ENCODE data around the gene AK1. TPM values are rescaled to one million over a fixed set of nuclear protein-coding genes. Genes with fewer than 3 reads are reported as not detected.

AK1 gene
- total RNA-seq = 50.2 and 56.2 TPM in 2 replicates

GRCh38 chr9:127877566-127877998, at the start of gene AK1:
TSS of gene AK1 (minus strand) at chr9:127877675. CDS start at chr9:127874617, 3,058 bp downstream.
- no peak for DNase-seq (ENCODE audit: low read depth, low spot score)

DNA sequence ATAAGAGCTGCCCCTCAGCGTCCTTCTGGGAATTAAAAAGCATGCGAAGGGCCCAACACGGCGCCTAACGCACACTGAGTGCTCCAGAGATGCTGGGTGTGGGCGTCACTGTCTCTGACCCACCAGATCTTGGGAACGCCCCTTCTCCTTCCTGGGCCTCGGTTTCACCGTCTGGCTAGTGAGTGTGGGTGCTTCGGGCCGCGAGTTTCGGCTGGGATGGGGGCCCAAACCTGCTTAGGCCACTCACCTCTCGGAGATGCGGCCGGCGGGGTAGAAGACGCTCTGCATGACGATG, 49.4 kb upstream of the AK1 start:
- DNase-seq (ENCODE audit: low read depth, low spot score) = no peak

DNA sequence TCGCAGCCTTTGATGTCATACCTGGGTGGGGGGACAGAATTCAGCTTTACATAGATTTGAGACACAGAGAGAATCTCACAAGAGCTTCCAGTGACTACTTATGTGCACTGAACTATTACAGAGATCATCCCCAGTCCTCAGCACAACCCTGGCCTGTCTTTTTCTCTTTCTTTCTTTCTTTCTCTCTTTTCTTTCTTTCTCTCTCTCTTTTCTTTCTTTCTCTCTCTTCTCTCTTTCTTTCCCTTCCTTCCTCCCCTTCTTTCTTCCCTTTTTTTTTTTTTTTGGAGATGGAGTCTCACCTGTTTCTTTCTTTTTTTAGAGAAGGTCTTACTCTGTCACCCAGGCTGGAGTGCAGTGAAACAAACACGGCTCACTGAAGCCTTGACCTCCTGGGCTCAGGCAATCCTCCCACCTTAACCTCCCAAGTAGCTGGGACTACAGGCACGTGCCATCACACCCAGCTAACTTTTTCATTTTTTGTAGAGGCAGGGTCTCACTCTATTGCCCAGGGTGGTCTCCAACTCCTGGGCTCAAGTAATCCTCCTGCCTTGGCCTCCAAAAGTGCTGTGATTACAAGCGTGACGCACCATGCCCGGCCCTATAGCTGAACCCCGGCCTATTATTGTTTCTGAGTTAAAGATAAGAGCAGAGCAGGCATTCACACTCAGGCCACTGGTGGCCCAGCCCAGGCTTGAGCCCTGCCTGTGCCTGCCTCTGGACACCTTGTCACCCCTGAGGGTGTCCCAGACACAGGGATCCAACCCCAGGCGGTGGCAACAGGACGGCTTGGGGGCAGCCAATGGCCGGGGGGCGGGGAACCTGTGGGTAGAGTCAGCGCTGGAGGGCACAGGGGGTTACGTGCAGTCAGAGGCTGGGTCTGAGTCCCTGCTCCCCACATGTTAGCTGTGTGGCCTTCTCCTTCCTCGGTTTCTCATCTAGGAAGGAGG, 48.8 kb upstream of the AK1 start:
- no peak for DNase-seq (ENCODE audit: low read depth, low spot score)

- no peak for DNase-seq (ENCODE audit: low read depth, low spot score)
Measured at GRCh38 chr9:127924736-127925444, 47.4 kb upstream of the AK1 start.

GRCh38 chr9:127923771-127924170, 46.3 kb upstream of the AK1 start:
- no peak for DNase-seq (ENCODE audit: low read depth, low spot score)

DNA sequence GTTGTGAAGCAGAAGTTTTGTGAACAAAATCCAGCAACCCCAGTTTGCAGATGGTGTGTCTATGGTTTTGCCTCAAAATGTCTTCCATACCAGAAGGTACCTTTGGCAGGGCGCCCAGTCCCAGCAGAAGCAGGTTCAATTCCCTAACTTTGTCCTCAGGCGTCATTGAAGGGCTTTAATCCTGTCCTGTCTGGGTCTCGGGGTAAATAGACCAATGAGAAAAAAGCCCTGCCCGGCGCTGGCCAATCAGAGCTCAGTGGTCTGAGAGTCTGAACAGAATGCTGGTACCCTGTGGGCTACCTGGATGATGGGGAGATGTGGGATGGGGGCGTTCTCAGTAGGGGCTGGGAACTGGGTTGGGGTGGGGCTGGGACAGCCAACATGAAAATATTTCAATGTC, 45.6 kb upstream of the AK1 start:
- DNase-seq (ENCODE audit: low read depth, low spot score) = no peak

DNA sequence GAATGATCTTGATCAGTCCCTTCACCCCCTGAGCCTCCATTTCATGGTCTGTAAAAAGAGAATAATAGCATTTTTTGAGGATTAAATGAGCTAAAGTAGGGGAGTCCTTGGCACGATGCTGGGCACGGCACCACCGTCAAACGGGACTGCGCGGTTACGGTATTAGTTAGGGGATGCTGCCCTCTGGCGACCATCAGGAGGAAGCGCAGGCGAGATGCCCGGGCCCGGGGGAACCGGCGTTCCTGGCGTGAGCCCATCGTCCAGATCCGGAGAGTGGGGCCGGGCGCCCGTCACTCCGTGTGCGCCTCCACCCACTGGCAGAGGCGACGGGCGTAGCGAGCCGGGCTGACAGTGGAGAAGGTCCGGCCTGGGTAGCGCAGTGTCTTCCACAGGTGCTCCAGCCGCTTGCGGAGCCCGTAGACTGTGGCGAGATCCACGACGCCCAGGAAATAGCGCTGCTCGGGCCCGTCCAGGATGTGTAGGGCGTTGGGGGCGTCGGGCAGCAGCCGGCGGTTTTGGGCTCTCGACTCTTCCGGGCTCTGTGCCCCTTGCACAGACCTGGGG, 44.2 kb upstream of the AK1 start:
- no peak for DNase-seq (ENCODE audit: low read depth, low spot score)

DNA sequence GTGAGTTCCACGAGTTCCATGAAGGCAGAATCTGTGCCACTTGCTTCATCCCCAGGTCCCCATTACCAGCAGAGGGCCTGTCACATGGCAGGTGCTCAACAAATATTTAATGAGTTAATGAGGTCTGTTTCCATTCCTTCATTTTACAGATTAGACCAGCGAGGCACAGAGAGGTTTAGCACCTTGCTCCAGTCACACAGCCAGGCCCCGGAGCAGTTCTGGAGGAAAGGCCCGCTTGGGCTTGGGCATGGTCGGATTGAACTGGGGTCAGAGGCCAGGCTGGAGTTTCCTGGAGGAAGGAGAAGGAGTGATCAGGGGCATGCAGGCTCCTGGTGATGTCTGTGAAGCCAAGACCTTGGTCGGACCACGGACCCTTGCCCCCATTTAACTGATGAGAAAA, 43.3 kb upstream of the AK1 start:
- DNase-seq (ENCODE audit: low read depth, low spot score) = no peak

DNA sequence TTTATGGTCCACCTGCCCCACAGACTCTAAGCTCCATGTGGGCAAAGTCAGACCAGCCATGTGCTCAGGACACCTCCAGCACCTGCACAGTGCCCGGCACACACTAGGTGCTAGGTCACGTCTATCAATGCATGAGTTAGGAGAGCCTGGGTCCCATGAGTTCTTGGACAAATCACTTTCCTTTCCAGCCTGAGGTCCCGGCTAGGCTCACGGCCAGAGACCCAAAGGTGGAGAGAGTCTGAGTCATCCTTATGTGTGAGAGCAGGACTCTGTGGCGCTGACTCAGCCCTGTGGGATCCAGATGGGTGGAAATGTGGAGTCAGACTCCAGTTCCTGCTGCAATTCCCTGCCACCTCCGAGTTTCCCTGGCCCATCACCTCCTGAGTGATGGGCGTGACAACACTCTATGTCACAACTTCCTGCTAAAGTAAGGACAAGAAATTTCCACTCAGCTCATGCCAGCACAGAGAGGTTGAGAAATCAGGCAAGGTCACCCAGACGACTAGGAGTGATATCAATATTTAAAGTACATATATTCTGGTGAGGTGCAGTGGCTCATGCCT, 41.9 kb upstream of the AK1 start:
- DNase-seq (ENCODE audit: low read depth, low spot score) = peak; percentile 97

- DNase-seq (ENCODE audit: low read depth, low spot score) = no peak
Measured at GRCh38 chr9:127918183-127919107, 41.0 kb upstream of the AK1 start.

GRCh38 chr9:127917603-127918002, 40.1 kb upstream of the AK1 start:
- DNase-seq (ENCODE audit: low read depth, low spot score) = no peak

GRCh38 chr9:127916720-127917581, 39.5 kb upstream of the AK1 start, which contains the start of gene ST6GALNAC4:
TSS of gene ST6GALNAC4 (minus strand) at chr9:127917041. CDS start at chr9:127916419, 622 bp downstream.
- DNase-seq (ENCODE audit: low read depth, low spot score) = peak; percentile 62

DNA sequence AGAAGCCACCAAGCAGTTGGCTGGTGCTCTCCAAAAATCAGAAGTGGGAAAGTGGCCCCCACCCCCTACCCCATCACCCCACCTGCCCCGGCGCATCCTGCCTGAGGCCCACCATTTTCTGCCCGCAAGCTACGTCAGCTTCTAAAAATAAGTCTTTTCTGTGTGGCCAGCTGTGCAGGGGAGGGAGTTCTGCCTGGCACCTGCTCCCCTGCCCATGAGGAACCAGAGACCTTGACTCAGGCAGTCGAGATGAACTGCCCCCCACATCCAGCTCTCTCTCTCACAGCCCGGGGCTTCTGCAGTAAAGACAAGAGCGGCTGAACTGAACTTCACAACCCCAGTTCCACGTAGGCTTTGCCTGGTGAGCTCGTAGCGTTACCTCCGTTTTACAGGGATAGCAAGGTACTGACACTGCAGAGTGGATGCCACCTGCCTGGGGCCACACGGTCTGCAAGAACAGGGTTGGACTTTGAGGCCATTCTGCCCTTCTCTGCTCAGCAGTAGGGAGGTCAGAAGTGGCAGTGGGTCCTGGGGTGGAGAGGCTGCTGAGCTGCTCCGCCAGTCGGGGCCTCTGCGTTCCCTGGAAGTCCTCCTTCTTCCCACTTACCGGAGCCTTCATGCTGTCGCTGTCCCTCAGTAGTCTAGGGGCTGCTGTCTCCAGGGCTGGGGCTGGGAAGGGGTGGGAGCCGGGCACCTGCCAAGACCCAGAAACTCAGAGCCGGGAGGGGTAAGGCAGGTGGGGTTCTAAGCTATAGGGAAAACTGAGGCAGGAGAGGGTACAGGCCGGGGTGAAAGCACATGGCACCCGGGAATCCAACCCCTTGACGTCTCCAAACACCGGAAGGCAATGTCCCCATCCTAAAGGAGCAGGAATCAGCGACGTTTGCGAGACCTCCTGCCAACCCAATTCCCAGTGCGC, 38.6 kb upstream of the AK1 start:
- DNase-seq (ENCODE audit: low read depth, low spot score) = no peak

DNA sequence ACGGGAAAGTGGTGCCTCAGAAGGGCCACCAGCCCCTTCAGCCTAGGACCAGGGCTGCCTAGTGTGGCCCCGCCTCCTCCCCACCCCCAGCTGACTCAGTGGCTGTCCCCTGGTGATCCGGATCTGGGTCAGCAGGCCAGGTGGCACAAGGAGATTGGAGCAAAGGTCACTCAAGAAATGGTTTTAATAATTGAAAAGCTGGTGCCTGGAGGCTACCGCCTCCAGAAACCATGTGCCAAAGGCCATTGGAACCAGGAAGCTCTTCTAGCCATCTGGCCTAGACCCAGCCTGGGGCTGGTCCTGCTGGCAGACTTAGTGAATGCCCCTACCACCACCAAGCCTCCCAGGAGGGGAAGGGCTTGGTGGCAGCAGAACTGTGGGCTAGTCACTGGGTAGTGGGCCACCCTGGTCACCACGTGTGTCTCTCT, 37.9 kb upstream of the AK1 start:
- no peak for DNase-seq (ENCODE audit: low read depth, low spot score)

- no peak for DNase-seq (ENCODE audit: low read depth, low spot score)
Measured at GRCh38 chr9:127913682-127914081, 36.2 kb upstream of the AK1 start.

- DNase-seq (ENCODE audit: low read depth, low spot score) = no peak
Measured at GRCh38 chr9:127912882-127913281, 35.4 kb upstream of the AK1 start.

GRCh38 chr9:127912296-127912695, 34.8 kb upstream of the AK1 start:
- DNase-seq (ENCODE audit: low read depth, low spot score) = no peak

- DNase-seq (ENCODE audit: low read depth, low spot score) = no peak
Measured at GRCh38 chr9:127910613-127911205, 33.2 kb upstream of the AK1 start.
